NCI-H2107 treated with DMSO at 0.1 percent for 48 hours (cell line): Measurements from ENCODE around the gene IMPA2.
"Not testable (repeated sequence)": the region's sequence is repeated elsewhere in the genome, so short reads cannot be mapped to it uniquely, and the experiment has no call there.

ENCODE experiments used
- DNase-seq: peaks from one replicate; lab custom pipeline; 2025; ENCODE audit not compliant: unreplicated experiment; lab: John Stamatoyannopoulos, UW

The IMPA2 gene

DNA sequence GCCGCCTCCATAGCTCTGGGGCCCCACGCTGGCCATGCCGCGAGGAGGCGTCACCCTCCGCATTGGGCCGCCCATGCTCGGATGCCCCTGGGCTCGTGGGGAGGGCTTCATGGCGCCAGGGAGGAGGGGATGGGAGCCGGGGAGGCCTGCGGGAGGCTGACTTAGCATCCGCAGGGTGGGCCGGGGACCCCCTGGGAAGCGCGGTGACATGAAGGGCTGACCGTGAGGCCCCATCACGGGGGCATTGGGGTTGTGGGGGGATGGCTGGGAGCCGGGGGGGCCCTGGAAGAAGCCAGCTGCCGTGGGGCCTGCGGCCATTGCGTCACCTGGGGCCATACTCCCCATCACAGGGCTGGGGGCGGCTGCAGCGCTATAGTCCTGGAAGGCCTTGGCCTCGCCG, 86.4 kb downstream of the IMPA2 start:
- no peak for DNase-seq

DNA sequence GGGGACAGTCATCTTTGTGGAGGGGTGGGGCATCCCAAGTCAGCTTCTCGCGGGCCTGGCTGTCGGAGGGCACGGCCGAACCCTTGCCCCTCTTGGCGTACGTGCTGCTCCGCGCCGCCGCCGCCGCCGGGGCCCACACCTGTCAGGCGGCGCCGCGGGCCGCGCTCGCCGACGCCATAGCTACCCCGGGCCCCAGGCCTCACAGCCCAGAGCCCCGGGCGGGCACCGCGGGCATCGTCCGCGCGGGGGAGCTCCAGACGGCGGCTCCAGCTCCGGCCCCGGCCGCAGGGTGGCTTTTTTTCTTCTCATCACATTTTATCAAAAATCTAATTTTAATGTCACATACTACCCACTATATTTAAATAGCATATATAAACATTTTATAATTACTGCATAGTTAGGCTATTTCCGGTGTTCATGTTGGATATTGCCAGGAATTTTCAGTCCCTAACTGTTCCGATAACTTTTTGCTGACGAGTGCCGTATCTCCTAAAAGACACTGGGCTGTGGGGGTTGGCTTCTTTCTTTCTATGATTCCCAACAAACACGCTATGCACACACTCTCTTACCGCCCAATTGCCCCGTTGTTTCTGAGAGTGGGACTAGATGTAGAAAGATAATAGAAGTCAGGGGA, 87.1 kb downstream of the IMPA2 start:
- not testable (repeated sequence) for DNase-seq

DNA sequence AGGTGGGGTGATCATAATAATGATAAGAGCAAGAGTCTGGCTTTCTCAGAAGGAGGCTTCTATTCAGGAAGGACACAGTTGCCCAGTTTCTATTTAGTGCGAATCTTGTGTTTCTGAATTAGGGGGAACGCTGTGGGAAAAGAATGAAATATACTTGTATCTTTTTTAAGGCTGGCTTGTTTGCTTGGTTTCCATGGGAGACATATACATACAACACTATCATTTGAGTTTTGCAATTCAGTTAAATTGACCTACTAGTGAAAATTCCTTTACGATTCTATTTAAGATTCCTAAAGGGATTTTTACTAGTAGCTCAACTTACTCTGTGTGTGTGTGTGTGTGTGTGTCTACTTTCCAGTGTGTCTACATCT, 87.6 kb downstream of the IMPA2 start:
- DNase-seq = no peak

DNA sequence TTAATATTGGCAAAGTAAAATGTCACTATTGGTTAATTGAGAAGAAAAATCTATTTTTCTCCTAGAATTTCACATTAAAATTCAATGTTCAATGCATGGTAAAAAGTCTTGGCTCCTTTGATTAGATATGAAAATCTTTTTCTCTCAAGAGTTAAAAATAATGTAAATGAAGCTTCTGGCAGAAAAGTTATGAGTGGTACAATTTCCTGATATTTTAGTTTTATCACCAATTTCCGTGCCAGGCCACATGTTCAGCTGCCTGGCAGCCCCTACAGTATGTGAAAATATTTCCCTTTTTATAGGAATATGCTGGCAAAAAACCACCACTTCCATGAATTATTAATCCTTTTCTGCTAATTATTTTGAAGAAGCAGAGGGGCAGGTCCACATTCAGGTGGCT, 89.8 kb downstream of the IMPA2 start:
- not testable (repeated sequence) for DNase-seq

DNA sequence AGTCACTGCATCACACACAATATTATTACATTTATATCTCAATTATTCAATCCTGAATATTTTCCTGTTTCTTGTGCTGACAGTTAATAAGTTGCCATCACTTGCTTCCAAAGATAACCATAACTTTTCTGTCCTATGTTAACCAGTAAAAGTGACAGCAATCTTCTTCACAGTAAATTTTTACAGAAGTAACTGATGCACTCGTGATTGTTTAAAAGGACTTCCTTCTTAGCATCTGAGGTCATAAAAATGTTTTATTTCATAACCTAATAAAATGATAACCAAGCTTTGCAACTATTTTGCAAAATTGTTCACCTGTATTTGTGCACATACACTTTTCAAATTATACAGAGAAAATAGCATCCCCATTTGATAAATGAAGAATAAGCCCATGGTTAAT, 91.7 kb downstream of the IMPA2 start:
- DNase-seq = no peak

DNA sequence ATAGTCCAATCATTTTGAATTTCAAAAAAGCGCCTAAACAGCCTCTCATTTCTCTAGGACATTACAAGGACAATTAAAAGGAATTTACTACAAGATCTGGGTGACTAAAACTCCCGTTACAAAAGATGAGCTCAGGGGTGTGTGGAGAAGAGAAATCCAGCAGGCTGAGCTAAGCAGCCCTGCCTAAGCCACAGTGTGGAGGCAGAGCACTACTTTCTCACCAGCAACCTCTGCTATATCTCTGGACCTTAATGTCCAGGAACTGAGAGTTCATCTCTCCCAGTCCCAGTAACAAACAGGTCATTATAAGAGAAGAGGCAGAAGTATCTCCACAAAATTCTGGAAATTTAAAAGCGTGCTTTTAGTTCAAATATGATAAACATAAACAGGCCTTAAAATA, 93.4 kb downstream of the IMPA2 start:
- DNase-seq = no peak

DNA sequence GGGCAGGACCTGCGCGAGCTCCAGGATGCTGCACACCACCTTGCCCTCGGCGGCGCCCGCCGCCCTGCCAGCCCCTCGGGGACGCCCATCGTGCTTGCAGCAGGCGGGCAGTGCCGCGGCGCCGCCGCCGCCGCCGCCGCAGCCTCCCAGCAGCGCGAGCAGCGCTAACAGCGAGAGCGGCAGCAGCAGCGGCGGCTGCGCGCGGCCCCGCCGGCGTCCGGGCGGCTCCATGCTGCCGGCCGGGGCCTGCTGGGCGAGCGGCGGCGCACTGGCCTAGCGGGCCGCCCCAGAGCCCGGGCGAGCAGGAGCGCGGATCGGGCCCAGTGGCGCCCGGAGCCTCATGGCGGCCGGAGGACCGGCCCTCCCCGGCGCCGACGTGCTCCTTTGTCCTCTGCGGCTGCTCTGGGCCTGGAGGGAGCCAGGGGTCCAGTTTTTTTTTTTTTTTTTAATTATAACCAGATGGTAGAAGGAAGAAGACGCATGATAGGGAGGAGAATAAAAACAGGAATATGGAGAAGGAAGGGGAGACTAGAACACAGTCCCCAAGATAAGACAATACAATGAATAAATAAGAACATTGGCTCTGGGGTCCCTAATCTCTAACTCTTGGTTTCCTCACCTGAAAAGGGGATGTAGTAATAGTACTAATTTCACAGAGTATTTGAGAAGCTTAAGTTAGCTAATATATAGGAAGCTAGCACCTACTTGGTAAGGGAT, 95.3 kb downstream of the IMPA2 start:
- DNase-seq = no peak

DNA sequence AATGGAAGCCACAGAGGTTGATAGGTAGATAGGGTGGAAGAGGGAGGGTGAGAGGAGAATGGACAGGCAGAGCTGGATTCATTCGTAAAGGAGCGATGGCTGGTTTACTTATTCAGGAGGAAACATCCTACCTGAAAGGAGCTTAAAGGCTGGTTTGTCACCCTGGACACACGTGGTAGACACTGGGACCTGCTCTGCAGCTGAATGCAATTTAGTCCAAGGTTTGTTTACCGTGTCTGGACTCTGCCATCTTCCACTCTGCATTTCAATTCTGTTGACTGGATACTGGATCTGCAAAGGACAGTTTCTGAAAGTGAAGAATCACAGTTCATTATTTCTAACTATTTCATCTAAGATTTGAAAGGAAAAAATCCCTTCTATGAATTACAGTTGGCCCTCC, 96.7 kb downstream of the IMPA2 start:
- not testable (repeated sequence) for DNase-seq

DNA sequence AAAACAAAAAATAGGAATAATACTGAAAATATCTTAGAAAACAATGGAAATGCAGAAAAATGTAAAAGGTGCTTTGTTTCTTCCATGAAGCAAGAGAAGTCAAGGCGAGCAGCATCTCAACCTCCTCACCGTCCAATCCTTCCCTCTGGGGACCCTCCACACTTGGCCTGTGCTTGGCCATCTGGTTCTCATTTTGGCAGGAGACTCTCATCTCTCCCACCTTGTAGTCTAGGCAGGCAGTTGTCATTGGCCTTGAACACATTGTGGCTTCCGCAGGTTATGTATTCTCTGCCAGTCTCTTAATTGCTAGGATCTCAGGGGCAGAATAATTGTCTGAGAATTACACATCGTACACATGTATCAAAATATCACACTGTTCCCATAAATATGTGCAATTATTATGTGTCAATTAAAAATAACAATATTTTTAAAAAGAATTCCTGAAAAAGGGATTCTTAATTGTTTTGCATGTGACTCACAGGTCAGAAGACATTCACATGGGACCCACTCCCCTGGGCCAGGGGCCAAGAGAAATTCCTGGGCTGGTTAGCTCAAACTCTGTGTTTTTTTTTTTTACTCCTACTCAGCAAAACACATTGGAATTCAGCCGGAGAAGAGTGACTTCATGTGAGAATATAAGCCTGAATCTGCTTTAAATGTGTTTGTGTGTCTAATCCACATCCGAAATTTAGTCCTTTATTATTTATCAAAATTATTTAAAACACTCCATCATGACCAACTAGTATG, 98.4 kb downstream of the IMPA2 start:
- DNase-seq = no peak
